ENCODE data around the gene C19orf44.
"Not testable (repeated sequence)": the region's sequence is repeated elsewhere in the genome, so short reads cannot be mapped to it uniquely, and the experiment has no call there.

Gene C19orf44

DNA sequence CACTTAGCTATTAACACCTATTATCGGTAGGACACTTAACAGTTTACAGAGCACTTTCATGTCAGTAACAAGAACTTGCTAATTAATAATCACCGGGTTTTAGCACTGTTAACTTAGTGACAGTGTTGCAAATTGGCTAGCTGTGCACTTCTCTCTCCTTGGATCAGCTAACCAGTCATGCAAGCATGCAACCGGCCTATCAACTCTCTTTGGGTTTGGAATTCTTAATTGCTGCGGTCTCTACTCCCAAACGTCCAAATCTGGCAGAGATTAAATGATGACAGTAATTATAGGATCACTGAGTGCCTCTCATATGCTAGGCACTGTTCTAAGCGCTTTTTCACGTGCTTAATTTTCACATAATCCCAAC is 25.7 kb upstream of the C19orf44 start:
- DNase-seq = no peak

DNA sequence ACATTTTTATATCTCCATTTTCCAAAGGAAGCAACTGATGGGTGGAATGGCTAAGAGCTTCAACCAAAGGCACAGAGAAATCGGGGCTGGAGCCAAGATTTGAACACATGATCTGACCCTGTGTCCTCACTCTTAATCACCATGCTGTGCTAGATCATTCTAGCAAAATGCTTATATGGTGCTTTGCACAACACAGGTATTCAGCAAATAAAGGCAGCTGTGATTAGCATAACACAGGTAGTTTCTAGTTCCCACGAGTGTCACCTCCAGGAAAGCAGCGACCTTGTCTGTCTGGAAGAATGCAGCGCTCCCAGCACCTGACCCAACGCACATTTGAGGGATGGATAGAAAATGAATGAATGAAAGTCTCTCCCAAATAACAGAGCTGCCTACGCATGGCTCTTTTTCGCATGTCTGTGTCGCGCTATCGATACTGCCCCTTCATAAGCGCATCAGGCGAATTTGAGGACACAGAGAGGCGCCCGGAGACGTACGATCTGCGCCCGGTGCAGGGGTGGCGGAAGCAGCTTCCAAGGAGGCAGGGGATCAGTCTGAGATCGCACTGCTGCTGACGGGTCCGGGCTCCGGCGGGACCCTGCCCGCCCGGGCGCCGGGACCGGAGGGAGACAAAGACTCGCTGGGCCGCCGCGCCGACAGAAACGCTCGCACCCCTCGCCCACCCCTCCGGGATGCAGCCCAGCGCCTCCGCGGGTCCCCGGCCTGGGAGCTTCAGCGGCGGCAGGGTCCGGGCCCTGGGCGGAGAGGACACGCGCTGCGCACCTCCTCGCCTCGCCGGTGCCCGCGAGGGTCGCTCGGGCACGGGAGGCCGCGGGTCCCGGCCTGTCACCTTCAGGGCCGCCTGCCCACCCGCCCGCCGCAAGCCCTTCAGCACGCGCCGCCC is 25.0 kb upstream of the C19orf44 start:
- no peak for DNase-seq

DNA sequence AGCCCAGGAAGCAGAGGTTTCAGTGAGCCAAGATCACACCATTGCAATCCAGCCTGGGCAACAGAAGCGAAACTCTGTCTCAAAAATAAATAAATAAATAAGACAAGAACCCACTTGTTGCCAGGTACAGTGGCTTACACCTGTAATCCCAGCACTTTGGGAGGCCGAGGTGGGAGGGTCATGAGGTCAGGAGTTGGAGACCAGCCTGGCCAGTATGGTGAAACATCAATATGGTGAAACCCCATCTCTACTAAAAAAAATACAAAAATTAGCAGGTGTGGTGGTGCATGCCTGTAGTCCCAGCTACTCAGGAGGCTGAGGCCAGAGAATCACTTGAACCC is 23.7 kb upstream of the C19orf44 start:
- DNase-seq = not testable (repeated sequence)

DNA sequence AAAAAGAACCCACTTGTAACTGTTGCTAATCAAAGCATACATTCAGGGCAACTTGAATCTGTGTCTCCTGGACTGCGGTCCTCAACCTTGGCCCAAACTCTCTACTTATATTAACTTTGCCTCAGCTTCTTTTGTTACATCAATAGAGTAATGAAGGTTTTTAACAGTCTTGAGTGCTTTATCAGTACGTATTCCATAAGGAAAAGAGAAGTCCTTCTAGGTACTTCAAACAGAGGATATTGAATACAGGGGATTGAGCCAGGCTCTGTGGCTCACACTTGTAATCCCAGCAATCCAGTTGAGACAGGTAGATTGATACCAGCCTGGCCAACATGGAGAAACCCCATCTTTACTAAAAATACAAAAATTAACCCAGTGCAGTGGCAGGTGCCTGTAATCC is 23.2 kb upstream of the C19orf44 start:
- no peak for DNase-seq

DNA sequence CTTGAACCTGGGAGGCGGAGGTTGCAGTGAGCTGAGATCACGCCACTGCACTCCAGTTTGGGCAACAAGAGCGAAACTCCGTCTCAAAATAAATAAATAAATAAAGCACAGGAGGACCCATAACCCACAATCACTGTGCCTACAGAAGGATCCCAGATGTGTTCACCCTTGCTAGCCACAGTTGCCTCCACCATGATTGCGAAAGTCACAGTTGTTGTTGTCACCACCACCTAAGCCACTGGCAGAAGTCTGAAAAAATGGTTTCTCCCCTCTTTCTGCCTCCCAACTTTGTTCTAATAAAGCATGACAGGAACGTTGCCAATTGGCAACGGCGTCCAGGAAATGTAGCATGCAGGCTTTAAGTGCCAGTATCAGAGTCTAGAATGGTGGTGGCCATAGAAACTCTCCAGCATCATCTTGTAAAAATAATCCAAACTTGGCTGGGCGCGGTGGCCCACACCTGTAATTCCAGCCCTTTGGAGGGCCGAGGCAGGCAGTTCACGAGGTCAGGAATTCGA is 22.3 kb upstream of the C19orf44 start:
- no peak for DNase-seq

DNA sequence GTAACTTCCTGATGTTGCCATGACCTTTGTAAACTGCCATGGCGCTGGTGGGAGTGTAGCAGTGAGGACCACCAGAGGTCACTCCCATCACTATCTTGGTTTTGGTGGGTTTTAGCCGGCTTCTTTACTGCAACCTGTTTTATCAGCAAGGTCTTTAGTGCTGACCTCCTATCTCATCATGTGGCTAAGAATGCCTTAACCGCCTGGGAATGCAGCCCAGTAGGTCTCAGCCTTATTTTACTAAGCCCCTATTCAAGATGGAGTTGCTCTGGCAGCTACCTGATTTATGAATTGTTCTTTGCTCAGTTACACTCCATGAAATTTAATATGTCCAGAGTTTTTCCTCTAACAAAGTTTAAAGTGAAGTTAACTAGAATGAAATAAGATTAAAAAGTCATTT is 19.8 kb upstream of the C19orf44 start:
- no peak for DNase-seq

DNA sequence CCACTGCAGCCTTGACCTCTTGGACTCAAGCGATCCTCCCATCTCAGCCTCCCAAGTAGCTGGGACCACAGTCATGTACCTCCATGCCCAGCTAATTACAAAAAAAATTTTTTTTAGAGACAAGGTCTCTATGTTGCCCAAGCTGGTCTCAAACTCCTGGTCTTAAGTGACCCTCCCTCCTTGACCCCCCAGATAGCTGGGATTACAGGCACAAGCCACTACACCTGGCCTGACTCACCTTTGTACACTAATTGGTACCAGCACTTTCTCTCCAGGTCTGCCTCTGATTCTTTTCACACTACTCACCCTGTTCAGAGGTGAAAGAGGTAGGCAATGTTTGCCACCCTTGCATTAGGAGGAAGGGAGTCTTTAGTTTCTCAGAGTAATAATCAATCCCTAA is 18.9 kb upstream of the C19orf44 start:
- DNase-seq = no peak

DNA sequence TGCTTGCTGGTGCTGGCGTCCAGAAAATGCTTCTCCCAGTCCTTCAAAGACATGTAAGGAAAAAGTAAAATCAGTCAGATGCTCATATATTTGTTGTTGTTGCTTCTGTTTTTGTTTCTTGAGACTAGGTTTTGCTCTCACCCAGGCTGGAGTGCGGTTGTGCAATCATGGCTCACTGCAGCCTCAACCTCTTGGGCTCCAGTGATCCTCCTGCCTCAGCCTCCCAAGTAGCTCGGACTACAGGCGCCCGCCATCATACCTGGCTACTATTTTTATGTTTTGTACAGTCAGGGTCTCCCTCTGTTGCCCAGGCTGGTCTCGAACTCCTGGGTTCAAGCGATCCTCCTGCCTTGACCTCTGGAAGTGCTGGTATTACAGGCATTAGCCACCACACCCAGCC is 13.4 kb upstream of the C19orf44 start:
- no peak for DNase-seq

DNA sequence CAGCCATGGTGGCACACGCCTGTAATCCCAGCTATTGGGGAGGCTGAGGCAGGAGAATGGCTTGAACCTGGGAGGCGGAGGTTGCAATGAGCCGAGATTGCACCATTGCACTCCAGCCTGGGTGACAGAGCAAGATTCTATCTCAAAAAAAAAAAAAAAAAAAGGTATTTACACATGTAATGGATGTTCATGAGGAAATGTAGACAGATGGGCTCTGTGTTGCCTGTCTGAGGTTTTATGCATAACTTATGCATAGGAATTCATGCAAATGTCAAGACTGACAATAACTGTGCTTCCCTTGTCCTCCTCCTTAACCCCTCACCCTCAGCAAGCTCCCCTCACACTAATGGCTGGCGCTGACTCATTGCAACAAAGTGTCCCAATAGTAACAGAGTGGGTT is 9.7 kb upstream of the C19orf44 start:
- not testable (repeated sequence) for DNase-seq

DNA sequence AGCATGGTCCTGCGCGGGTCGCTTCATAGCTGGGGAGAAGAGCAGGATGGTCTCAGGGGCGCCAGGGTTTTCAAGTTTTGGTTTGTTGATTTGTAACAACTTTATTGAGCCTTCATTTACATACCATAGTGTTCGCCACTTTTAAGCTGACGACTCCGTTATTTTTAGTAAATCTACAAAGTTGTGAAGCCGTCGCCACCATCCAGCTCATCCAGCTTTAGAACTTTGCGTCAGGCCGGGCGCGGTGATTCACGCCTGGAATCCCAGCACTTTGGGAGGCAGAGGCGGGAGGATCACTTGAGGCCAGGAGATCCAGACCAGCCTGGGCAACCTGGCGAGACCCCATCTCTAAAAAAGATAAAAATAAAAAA is 404 bp downstream of the C19orf44 start:
- DNase-seq = no peak

DNA sequence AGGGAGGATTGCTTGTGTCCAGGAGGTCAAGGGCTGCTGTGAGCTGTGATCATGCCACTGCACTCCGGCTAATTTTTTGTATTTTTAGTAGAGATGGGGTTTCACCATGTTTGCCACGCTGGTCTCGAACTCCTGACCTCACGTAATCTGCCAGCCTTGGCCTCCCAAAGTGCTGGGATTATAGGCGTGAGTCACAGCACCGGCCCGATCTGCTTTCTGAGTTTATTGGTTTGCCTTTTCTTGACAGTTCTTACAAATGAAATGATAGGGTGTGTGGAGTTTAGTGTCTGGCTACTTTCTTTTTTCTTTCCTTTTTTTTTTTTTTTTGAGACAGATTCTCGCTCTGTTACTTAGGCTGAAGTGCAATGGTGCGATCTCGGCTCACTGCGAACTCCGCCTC is 848 bp downstream of the C19orf44 start:
- no peak for DNase-seq

DNA sequence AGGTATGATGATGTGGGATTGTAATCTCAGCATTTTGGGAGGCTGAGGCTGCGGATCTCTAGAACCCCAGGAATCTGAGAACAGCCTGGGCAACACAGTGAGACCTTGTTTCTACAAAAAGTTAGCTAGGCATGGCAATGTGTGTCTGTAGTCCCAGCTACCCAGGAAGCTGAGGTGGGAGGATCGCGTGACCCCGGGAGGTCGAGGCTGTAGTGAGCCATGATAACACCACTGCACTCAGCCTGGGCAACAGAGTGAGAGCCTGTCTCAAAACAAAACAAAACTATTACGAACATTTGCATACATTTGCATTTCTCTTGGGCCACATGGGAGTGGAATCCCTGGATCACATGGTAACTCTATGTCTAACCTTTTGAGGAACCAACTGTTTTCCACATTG is 1.6 kb downstream of the C19orf44 start:
- no peak for DNase-seq

DNA sequence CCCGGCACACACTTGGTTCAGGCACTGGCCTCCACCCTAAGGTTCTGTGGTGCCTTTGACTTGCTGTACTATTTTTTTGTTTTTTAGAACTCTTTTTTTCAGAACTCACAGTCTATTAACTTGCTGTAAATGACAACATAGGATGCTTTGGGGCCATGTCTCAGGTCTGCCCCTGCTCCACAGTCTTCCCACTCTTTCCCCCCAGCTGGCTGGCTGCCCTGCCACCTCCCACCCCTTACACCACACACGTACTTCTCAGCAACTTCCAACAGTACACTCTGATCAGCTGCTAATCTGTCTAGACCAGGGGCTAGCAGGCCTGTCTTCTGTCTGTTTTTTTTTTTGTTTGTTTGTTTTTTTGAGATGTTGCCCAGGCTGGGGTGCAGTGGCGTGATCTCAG is 8.1 kb downstream of the C19orf44 start:
- DNase-seq = no peak

DNA sequence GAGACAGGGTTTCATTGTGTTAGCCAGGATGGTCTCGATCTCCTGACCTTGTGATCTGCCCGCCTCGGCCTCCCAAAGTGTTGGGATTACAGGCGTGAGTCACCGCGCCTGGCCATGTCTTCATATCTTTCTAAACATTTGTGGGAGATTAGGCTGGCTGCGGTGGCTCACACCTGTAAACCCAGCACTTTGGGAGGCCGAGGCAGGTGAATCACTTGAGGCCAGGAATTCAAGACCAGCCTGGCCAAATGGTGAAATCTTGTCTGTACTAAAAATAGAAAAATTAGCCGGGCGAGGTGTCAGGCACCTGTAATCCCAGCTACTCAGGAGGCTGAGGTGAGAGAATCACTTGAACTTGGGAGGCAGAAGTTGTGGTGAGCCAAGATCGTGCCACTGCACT is 10.0 kb downstream of the C19orf44 start:
- DNase-seq = not testable (repeated sequence)

DNA sequence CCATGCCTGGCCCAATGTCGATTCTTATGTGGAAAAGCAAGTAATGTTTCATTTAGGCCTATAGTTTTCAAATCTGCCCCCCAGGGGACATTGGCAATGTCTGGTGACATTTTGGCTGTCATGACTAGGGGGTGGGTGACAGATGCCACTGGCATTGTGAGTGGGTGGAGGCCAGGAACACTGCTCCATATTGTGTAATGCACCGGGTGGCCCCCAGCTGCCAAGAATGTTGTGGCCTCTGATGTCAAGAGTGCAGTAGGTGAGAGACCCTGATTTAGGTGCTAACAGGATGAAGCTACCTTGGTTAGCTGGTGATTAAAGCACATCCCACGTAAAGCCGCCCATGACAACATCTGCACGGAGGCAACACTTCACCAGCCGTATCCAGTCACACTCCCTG is 10.8 kb downstream of the C19orf44 start:
- no peak for DNase-seq

DNA sequence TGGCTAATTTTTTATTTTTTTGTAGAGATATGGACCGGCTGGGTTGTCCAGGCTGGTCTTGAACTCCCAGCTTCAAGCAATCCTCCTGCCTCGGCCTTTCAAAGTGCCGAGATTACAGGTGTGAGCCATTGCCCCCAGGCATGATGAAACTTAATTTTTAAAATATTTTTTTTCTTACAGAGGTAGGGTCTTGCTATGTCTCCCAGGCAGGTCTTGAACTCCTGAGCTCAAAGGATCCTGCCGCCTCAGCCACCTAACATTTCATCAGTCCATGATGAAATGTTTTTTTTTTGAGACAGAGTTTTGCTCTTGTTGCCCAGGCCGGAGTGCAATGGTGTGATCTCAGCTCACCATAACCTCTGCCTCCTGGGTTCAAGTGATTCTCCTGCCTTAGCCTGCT is 12.4 kb downstream of the C19orf44 start:
- DNase-seq = no peak

DNA sequence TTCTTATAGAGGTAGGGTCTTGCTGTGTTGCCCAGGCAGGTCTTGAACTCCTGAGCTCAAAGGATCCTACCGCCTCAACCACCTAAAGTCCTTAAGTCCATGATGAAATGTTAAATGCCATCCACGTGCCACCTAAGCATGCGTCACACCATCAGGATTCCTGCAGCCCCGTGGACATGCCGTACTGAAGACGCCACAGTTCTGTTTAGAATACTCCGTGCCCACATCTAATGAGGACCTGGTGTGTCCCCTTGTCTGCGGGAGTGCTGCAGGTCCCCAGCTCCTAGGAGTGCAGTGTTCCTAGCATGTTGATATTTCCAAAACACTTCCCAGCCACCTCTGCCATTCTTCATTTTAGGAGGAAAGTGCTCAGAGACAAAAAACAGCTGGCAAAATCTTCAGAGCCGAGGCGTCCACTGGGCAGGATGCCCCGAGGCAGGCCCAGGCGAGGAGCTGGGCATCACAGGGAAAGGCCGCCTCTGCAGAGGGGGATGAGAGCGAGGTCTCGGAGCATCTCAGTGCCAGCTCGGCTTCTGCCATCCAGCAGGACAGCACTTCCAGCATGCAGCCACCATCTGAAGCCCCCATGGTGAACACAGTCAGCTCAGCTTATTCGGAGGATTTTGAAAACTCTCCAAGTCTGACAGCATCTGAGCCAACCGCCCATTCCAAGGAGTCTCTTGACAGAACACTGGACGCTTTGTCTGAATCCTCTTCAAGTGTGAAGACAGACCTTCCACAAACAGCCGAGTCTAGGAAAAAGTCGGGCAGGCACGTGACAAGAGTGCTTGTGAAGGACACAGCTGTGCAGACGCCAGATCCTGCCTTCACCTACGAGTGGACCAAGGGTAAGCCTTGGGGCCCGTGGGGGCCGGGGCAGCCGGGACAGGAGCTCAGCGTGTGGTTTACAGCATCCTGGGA is 13.2 kb downstream of the C19orf44 start:
- no peak for DNase-seq

DNA sequence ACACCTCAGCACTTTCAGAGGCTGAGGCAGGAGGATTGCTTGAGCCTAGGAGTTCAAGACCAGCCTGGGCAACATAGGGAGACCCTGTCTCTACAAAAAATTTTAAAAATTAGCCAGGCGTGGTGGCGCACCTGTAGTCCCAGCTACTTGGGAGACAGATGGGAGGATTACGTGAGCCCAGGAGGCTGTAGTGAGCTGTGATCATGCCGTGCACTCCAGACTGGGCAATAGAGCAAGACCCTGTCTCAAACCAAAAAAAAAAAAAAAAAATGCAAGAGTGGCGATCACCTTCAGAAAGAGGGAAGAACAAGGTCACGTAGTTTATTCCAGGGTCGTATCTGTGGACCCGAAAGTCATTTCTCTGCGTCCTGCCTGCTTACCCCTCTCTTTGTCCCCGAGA is 16.4 kb downstream of the C19orf44 start:
- DNase-seq = not testable (repeated sequence)

DNA sequence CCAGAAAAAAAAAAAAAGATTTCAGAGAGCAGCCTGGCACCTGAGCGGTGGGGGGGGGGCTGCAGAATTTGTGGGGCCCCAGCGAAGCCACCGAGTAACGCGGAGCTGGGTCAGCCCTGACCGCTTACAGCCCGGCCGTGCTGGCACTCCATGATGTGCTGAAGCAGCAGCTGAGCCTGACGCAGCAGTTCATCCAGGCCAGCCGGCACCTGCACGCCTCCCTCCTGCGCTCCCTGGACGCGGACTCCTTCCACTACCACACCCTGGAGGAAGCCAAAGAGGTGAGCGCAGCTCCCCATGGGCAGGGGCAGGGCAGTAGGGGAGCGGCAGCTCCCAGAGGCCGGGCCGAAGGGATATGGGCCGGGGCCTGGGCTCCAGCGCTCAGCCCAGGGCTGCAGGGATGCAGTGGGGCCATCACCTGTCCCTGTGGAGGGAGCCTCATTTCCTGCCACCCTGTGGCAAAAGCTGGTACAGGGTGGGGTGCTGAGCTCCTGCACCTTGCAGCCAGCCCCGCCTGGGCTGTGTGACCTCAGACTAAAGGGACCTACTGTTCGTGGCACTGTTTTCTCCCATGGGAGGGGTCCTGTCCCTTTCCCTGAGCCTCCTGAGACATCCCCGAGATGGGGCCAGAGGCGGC is 18.3 kb downstream of the C19orf44 start:
- no peak for DNase-seq

DNA sequence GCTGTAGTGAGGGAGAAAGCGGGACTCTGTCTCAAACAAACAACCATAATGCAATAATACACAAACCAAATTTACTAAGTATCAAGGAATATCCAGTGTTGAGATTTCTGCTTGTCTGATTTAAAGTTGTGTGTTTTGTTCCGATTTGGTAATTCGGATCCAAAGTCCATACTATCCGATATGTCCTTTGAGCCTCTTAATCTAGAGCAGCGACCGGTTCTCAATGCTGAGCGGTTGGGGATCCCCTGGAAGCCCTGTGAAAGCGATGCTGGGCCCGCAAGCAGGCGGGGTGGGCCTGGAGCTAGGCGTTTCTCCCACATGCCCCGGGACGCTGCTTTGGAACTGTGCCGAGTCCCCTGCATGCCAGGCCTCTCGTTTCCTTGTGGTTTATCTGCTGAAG is 20.2 kb downstream of the C19orf44 start:
- no peak for DNase-seq

DNA sequence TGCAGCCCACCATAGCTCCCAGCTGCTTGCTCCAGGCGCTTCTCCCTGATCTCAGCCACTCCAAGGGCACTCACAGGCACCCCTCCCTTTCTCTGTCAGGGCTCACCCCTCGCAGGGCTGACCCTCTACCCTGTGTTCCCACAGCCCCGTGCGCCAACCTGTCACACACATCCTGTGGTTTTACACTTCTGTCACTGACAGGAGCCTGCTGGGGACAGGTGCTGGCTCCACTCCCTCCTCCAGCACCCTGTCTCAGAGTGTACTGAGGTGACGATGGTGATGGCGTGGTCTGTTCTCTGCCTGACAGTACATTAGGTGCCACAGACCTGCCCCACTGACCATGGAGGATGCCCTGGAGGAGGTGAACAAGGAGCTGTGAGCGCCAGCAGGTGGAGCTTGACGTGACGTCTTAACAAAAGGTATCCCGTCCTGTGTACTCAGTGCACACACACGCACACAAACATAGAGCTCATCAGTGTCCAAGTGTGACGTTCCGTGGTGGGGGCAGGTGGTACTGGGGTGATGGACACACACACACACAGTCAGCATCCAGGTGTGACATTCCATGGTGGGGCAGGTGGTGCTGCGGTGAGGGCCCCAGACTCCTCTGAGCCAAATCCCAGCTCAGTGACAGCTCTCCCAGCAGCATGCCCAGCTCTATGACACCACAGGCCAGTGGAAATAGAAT is 20.9 kb downstream of the C19orf44 start:
- DNase-seq = no peak

DNA sequence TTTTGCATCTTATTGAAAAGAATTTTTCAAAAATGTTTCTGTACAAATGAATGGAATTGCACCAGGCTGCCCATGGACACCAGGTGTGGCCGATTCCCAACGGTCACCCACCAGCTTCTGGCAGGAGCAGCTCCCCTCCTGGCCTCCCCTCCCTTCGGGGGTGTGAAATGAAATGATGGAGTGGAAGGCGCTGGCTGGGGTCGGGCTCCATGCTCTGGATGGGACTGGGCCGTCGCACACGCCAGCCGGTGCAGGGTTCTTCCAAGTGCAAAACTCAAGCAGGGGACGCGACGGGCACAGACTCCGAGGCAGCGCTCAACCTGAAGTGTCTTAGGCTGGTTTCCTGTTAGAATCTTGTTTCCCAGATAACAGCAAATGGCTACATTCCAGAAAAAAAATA is 21.9 kb downstream of the C19orf44 start:
- no peak for DNase-seq

All from activated effector memory CD4-positive, alpha-beta T cell treated with Interleukin-2 at 50 U/mL for 16 hours (primary cell).